HG02571 (cell line): ENCODE measurements around the gene ELMOD1.

Experiments
- ATAC-seq: cut with Tn5 transposase; IDR thresholded peaks from one replicate; pipeline ENCODE4 v1.9.1; 2021; ENCODE audit warnings: mild to moderate bottlenecking, moderate library complexity; ENCODE audit not compliant: unreplicated experiment

The ELMOD1 gene

GRCh38 chr11:107583629-107584195 lies 7.2 kb upstream of the ELMOD1 start:
- no peak for ATAC-seq

- ATAC-seq = no peak
Measured at GRCh38 chr11:107587306-107587979, 3.5 kb upstream of the ELMOD1 start.

GRCh38 chr11:107591378-107592230 lies 657 bp downstream of the ELMOD1 start:
- peak; percentile 23 for ATAC-seq

DNA sequence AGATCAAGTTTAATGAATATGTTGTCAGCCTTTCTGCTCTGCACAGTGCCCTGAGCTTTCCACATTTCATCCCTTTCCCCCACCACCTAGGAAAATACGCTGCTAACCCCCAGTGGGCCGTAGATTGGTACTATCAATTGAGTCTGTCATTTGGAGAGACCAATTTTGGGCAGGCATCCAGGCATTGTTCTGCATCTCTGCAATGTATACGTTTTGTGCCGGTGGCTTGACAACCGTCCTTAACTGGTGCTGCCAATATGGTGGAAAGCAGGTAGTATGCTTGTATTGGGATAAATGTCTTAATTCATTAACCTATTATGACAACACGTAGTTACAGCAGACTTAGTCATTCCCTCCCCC lies 1.3 kb downstream of the ELMOD1 start:
- no peak for ATAC-seq

- no peak for ATAC-seq
Measured at GRCh38 chr11:107592813-107593212, 1.9 kb downstream of the ELMOD1 start.

- ATAC-seq = no peak
Measured at GRCh38 chr11:107593951-107594350, 3.0 kb downstream of the ELMOD1 start.

DNA sequence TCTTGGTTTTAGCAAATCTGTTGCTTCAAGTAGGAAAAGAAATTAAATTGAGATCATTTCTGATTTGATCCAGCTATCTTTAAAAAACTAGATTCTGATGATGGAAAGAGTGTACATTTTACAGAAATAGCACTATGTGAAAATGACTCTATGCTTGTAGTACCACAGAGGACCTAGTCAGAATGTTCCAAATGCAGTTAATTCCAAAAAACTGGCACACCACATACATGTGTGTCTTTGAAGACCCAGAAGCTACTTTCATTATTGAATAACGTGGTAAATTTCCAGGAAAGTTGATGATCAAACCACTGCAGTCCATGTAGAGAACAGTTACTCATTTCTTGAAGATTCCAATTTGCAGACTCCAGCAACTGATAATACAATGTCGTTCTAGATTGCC lies 3.8 kb downstream of the ELMOD1 start:
- no peak for ATAC-seq

GRCh38 chr11:107598225-107599139 lies 7.5 kb downstream of the ELMOD1 start:
- no peak for ATAC-seq

DNA sequence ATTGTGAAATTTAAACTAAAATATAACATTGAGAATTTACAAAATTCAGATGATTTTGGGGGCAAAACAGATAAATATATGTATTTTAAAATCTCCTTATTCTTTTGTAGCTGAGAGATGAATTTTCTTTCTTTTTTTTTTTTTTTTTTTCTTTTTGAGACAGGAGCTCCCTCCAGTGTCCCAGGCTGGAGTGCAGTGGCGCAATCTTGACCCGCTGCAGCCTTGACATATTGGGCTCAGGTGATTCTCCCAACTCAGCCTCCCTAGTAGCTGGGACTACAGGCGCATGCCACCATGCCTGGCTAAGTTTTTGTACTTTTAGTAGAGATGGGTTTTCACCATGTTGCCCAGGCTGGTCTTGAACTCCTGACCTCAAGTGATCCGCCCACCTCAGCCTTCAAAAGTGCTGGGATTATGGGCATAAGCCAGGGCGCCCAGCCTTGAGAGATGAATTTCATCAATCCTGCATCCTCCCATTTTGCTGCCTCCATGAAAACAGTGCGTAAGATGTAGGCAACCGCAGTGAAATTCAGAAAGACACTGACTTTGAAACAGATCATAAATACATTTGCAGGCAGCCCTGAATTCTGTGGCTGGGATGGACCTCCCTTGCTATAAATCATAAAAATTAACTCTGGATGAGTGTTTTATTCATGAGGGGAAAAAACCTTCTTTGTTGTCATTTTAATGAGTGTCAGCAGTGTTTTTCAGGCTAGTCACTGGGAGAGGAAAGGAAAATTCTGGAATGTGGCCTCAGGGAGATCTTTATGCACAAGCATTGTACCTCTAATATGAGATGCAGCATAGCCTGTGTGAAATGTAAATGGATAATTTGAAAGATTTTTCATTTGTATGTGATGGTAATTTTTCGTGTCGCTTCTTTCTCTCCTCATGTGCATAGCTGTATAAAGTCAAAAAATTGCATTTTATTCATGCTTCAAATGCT lies 14.4 kb downstream of the ELMOD1 start:
- no peak for ATAC-seq

DNA sequence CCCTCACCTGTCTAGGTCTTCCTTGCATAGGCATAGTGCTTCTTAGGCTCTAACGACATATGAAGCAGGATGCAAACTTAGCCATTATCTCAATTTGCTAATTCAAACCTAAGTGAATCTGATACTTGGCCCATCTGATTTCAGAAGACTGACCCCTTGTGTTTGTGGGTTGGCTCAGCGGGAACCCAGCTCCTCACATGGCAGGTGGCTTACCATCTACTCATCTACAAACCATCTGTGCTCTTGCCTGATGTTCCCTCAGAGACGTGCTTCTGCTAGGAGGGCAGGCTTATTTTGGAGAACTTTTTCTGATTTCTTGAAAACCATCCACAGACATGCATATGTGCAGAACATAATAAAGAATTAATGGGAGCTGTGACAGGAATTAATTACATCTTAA lies 15.2 kb downstream of the ELMOD1 start:
- ATAC-seq = no peak

DNA sequence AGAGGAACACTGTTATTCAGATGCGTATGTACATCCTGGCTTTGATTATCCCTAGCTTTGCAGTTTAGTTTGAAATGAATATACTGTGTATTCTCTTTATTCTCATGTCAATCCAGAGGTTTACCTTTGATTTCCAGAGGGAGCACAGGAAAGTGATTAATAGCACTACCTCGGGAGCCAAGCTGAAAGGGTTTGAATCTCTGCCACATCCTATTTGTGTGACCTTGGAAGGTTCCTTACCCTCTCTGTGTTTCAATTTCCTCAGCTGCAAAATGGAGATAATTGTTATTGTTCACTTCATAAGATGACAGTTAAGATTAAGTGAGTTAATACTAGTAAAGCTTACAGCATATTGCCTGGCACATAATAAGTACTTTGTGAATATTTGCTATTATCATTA lies 17.9 kb downstream of the ELMOD1 start:
- ATAC-seq = no peak

DNA sequence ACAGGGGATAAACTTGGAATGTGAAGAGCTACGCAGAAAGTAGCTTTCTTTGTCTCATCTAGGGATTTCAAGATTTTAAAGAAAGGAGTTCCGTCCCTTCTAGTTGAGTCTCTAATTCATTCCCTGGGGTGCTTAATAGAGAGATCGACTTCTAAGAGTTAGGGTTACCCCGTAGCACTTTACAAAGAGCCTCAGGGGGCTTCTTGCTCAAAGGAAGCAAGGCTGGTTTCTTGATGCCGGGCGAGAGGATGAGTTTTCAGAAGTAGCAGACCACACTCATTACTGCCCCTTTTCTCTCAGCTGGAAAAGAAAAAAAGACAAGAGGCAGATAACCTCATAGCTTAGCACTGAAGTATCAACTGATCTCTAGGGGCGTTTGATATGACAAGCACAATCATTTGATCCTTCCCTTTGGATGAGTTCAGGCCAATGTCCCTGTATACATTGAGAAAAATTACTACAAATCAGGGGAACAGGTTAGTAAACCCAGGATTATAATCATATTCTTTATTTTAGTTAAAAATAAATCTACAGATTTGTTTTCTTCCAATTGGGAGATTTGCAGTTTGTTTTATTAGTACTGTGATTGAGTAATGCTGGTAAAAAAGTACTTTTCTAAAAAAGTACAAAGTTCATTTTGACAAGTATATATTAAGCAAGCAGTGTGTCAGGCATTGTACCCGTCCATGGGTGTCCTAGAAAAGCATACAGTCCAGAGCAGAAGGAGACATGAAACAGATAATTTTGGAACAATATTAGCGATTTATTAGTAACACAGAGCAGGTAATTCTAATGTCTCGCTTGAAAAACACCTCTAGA lies 18.7 kb downstream of the ELMOD1 start:
- ATAC-seq = no peak

DNA sequence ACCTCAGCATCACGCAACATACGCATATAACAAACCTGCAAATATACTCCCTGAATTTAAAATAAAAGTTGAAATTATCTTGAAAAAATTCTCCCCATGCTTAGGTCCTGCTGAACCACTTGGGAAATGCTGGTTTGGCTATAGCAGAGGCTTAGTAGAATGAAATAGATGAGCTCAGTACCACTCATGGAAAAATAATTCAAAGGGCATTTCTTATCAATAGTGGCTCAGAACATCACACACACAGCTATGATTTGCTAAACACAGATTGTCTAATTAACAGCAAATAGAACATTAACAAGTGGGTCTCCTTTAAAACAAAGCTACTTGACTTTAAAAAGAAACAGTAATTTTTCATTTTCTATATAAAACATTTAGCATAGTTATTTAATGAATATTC lies 21.5 kb downstream of the ELMOD1 start:
- ATAC-seq = no peak

- ATAC-seq = no peak
Measured at GRCh38 chr11:107619926-107620325, 29.0 kb downstream of the ELMOD1 start.

DNA sequence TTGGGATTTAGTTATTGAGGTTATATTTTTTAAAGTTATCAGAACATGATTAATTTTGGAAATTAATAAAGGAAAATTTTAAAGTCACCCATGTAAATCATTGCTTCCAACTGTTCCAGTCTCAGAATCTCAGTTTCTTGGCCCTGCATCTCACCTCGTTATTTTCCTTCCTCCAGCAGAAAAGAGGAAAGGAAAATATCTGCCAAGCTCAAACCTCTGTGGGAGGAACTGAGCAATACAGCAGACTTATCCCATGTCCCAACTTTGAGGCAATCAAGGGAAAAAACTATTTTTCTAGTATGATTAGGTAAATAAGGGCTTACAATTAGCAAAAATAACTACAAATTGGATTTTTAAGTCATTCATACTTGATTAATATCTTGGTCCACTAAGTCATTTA lies 30.1 kb downstream of the ELMOD1 start:
- no peak for ATAC-seq

- no peak for ATAC-seq
Measured at GRCh38 chr11:107623183-107623582, 32.2 kb downstream of the ELMOD1 start.

DNA sequence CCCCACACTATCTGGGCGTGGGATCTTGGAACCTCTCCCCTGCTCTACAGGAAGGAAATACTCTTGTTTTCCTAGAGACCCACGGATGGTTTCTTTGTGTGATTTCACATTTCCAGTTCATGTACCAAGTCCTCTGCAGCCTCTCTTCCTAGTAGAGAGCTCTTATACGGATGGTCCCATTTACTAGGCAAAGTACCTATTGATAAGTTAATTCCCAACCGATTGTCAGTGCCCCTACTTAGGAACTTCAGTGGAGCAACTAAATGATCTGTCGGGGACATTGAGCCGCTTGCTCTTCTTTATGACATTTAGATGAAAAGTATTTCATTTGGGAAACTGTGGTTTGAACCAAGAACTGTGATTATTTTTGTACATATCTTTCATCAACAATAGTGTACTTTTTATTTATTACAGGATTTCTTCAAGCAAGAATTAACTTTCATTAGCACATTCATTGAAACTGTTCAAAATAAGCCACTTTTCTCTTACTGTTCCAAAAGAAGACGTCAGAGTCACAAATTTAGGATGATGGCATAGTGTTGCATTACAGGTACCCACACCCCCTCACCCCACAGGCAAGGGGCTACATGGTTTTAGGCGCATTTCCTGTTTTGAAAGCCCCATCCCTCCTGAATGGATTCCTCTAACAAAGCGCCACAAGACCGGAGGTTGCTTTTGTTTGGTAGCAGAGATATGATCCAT lies 34.2 kb downstream of the ELMOD1 start:
- ATAC-seq = no peak

GRCh38 chr11:107625685-107625989 lies 34.7 kb downstream of the ELMOD1 start:
- ATAC-seq = no peak

DNA sequence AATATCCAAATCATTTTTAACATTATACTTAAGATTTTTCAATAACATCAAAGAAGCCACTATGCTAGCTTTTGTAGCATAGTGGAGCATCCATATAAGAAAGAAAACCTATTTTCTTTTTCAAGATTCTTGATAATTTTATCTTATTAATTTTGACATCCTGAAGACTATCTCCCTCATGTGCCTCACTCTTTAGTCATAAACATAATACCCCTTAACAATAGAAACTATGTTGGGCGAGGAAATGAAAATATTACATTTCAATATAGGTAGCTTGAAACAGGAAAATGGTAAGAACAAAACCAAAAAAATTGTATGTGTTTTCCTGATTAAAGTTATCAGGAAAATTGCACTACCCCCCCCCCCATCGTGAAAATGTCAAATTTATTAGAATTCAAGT lies 40.1 kb downstream of the ELMOD1 start:
- no peak for ATAC-seq
